ENCODE measurements around the gene ZNF366. TPM values are rescaled to one million over a fixed set of nuclear protein-coding genes. Genes with fewer than 3 reads are reported as not detected.

The ZNF366 gene
- total and polyA plus RNA-seq, 2 of the 13 experiments (the other 11 are each of a cell fraction or from before 2014, with no cell fraction given) = not detected

- no peak for FAIRE-seq
- TF ChIP-seq ZNF441 (CRISPR knock-in tag; IDR thresholded peaks at IDR 0.05; ENCODE audit: borderline replicate concordance) (no peak), BCL3 (CRISPR knock-in tag; IDR thresholded peaks at IDR 0.05) (no peak), NAIF1 (CRISPR knock-in tag; IDR thresholded peaks at IDR 0.05; ENCODE audit: borderline replicate concordance) (no peak), ATF7-NPFF (CRISPR knock-in tag; IDR thresholded peaks at IDR 0.05; ENCODE audit: low read depth) (no peak), KDM2A (CRISPR knock-in tag; IDR thresholded peaks at IDR 0.05; ENCODE audit: borderline replicate concordance, low read depth) (no peak), SMAD9 (CRISPR knock-in tag; IDR thresholded peaks at IDR 0.05) (no peak), HOMEZ (CRISPR knock-in tag; IDR thresholded peaks at IDR 0.05; ENCODE audit: low read depth) (no peak), ZNF737 (CRISPR knock-in tag; IDR thresholded peaks at IDR 0.05; ENCODE audit: borderline replicate concordance) (no peak), FOXP4 (CRISPR knock-in tag; IDR thresholded peaks at IDR 0.05) (no peak), RBM22 (optimal IDR thresholded peaks at IDR 0.05; ENCODE audit: low read length) (no peak), ATM (IDR thresholded peaks at IDR 0.05; ENCODE audit: borderline replicate concordance) (no peak), SNAPC4 (CRISPR knock-in tag; IDR thresholded peaks at IDR 0.05) (no peak), HDAC6 (IDR thresholded peaks at IDR 0.05; ENCODE audit: low read depth, low read length) (no peak), E2F2 (CRISPR knock-in tag; IDR thresholded peaks at IDR 0.05; ENCODE audit: borderline replicate concordance) (no peak)
Measured at GRCh38 chr5:72498284-72498683, 8.9 kb downstream of the ZNF366 start.

More at GRCh38 chr5:72498284-72498683, 8.9 kb downstream of the ZNF366 start:
- ChIA-PET CTCF (ENCODE audit: low intra/inter-chr PET ratio, low total read pairs) (no interaction called here), POLR2A (no interaction called here)
- Histone ChIP-seq H3K4me2 (ENCODE audit: low read depth, low read length) (no peak overlapping the region), H2AFZ (ENCODE audit: low read length) (no peak overlapping the region), H3K79me2 (ENCODE audit: insufficient read depth, low read length) (no peaks in the 10 kb centered on the region), H3K27me3 (ENCODE audit: control insufficient read depth in 1 of 2, insufficient read depth in 2 of 2, low read length in 2 of 2) (peaks cover 2 to 12% of the 10 kb centered on the region in 2 experiments; a peak in 4 of 5 replicates), H4K20me1 (ENCODE audit: insufficient read depth, low read length) (no peaks in the 10 kb centered on the region), H3K4me1 (ENCODE audit: insufficient read depth, low read length) (peaks cover 10% of the 10 kb centered on the region), H3K36me3 (replicated peaks in 1 of 2; ENCODE audit: control insufficient read depth in 1 of 2, insufficient read depth in 2 of 2, low read length in 2 of 2) (no peaks in the 10 kb centered on the region), H3K27ac (ENCODE audit: extremely low read length, insufficient read depth, low read length) (no peak overlapping the region), H3K9me3 (ENCODE audit: low read length) (no peaks in the 10 kb centered on the region), H3K4me3 (replicated peaks in 1 of 3; ENCODE audit: insufficient read depth in 1 of 3, low read depth in 2 of 3, low read length in 3 of 3) (no peak overlapping the region), H3K9ac (ENCODE audit: insufficient read depth, low read depth, low read length) (no peak overlapping the region)
- no peak for ATAC-seq
- in situ Hi-C loops (cut with HindIII; ENCODE audit: extremely low pct_ligation_motif_present, low pct_unique_long_range_greater_than_20kb) = no loop called here
- WGBS (ENCODE audit: low lambda C conversion rate) = 40% methylated on average over 2 of the region's 2 CpGs
- BruUV-seq (replicated peaks) = no TSS peak
- intact Hi-C loops (cut with micrococcal nuclease; ENCODE audit: unreplicated experiment) = no loop called here
- DNase-seq (ENCODE audit: low spot score) = no peak

Data from HepG2 (cell line).